ENCODE data around the gene RANBP2.
"Not testable (repeated sequence)": the region's sequence is repeated elsewhere in the genome, so short reads cannot be mapped to it uniquely, and the experiment has no call there.

Gene RANBP2

DNA sequence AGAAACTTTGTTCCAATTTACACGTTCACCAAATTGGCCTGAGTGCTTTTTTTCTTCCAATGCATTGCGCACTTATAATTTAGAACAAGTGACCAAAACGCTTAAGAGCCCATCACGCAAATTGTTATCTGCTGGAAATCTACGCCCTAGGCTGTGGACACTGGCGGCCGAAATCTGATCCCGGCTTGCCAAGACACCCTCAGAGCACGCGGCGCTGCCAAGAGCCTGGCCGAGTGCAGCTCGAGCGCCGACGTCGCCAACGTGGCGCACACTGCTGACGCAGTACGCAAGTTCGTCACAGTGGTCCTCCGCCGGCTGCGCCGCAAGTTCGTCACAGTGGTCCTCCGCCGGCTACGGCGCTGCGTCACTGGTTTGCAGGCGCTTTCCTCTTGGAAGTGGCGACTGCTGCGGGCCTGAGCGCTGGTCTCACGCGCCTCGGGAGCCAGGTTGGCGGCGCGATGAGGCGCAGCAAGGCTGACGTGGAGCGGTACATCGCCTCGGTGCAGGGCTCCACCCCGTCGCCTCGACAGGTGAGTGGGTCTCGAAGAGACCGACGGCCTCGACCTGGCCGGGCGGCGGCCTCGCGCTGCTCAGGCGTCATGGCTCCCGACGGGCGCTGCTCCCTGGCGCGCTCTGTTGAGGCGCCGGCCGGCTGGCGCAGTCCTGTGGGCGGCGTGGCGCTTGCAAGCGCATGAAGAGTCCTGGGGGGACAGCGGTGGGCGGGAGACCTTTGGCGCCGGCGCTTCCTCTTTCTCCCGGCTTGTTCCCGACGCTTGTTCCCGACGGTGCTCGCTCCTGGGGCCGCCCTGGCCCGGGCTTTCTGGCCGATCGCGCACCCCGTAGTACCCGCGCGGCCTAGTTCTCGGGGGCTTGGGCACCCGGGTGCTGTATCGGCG is at the start of gene RANBP2:
TSS of gene RANBP2 (plus strand) at position 334 of the 896 bp plus-strand sequence. CDS start at position 459, 125 bp downstream.
- peak; percentile 85 for DNase-seq (ENCODE audit: low read depth, low spot score)

DNA sequence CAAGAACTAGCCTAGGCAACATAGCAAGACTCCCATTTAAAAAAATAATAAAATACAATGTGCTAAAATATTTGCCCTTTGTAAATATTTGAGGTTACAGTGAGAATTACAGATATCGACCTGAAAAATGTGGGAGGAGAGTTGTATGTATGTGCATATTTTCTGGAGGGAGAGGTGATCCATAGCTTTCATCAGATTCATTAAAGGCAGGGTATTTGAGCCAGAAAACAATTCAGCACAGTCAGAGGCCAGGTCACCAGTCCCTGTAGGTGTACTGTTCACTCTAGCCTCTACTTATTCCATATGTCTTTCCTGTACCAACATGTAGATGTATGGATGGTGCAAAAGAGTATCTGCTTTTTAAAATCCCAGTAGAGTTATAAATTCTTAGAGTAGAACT is 49.0 kb upstream of the RANBP2 start:
- not testable (repeated sequence) for DNase-seq (ENCODE audit: low read depth, low spot score)

DNA sequence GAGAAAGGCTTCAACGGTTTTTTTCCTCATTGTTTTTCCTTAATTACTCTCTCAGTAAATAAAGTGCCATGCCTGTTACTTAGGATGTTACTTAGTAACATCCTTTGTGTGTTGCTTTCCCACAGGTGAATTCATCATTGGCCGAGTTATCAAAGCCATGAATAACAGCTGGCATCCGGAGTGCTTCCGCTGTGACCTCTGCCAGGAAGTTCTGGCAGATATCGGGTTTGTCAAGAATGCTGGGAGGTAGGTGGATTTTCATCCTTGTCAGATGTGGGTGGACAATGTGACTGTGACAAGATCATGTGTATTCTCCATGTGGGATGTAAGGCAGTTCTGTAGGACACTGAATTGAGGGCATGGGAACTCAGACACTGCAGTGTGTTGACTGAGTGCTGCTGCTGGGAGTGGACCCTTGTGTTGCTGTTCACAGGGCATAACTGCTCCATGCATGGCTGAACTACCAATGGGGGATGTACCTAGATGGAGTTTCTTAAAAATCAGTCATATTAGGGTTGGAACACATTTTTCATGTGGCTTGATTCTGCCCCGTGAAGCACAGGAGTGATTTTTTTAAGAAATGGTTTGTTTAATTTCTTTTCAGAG is 47.0 kb upstream of the RANBP2 start:
- not testable (repeated sequence) for DNase-seq (ENCODE audit: low read depth, low spot score)

GRCh38 chr2:108676522-108676921 is 42.8 kb upstream of the RANBP2 start:
- not testable (repeated sequence) for DNase-seq (ENCODE audit: low read depth, low spot score)

DNA sequence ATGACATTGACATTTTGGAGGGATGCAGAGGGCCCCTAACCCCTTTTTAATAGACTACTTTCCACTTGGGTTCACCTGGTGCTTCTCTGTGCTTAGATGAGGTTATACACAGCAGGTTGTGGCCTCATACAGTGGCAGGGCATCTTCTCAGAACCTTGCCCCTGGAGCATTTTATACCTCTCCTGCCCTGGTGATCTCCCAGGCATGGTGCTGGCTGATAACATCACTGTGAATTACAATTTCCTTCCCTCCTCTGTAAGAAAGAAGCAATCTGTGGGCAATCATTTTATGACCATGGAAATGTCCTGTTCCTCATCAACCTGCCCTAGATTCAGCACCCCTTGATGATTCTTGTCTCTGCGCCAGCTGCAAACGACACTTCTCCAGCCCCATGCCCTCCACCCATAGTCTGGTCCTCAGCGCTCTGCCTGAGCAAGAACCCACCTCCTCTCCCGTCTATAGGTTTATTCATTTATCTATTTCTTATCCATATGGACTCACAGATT is 42.0 kb upstream of the RANBP2 start:
- DNase-seq (ENCODE audit: low read depth, low spot score): not testable (repeated sequence)

- DNase-seq (ENCODE audit: low read depth, low spot score): not testable (repeated sequence)
Observed at GRCh38 chr2:108678198-108678651, 41.1 kb upstream of the RANBP2 start.

GRCh38 chr2:108680805-108681204 is 38.5 kb upstream of the RANBP2 start:
- not testable (repeated sequence) for DNase-seq (ENCODE audit: low read depth, low spot score)

- not testable (repeated sequence) for DNase-seq (ENCODE audit: low read depth, low spot score)
Observed at GRCh38 chr2:108688818-108689756, 30.2 kb upstream of the RANBP2 start.

GRCh38 chr2:108690001-108690400 is 29.3 kb upstream of the RANBP2 start:
- not testable (repeated sequence) for DNase-seq (ENCODE audit: low read depth, low spot score)

DNA sequence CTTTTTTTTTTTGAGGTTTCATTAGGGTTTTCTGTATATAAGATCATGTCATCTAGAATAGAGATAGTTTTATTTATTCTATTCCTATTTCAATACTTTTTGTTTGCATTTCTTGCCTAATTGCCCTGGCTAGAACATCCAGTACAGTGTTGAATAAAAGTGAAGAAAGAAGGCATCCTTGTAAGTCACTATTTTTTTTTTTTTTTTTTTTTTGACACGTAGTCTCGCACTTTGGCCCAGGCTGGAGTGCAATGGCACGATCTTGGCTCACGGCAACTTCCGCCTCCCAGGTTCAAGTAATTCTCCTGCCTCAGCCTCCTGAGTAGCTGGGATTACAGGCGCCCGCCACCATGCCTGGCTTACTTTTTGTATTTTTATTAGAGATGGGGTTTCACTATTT is 27.8 kb upstream of the RANBP2 start:
- no peak for DNase-seq (ENCODE audit: low read depth, low spot score)

DNA sequence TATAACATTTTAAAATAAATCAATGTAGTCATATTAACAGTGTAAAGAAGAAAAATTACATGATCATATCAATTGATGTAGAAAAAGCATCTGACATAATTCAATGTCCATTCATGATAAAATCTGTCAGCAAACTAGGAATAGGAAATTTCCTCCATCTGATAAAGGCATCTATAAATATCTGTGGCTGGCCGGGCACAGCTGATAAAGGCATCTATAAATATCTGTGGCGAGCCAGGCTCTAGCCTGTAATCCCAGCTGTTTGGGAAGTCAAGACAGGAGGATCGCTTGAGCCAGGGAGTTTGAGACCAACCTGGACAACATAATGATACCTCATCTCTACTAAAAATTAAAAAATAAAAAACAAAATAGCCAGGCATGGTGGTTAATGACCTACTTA is 18.1 kb upstream of the RANBP2 start:
- DNase-seq (ENCODE audit: low read depth, low spot score): no peak

GRCh38 chr2:108701806-108702205 is 17.5 kb upstream of the RANBP2 start:
- no peak for DNase-seq (ENCODE audit: low read depth, low spot score)

- DNase-seq (ENCODE audit: low read depth, low spot score): no peak
Observed at GRCh38 chr2:108704871-108705270, 14.4 kb upstream of the RANBP2 start.

DNA sequence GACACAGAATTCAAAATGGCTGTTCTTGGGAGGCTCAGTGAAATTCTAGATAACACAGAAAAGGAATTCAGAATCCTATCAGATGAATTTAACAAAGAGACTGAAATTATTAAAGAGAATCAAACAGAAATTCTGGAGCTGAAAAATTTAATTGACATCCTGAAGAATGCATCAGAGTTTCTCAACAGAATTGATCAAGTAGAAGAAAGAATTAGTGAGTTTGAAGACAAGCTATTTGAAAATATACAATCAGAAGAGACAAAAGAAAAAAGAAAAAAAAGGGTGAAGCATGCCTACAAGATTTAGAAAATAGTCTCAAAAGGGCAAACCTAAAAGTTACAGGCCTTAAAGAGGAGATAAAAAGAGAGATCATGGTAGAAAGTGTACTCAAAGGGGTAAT is 12.0 kb upstream of the RANBP2 start:
- DNase-seq (ENCODE audit: low read depth, low spot score): no peak

- not testable (repeated sequence) for DNase-seq (ENCODE audit: low read depth, low spot score)
Observed at GRCh38 chr2:108716971-108717370, 2.3 kb upstream of the RANBP2 start.

- DNase-seq (ENCODE audit: low read depth, low spot score): not testable (repeated sequence)
Observed at GRCh38 chr2:108726048-108726447, 6.8 kb downstream of the RANBP2 start.

DNA sequence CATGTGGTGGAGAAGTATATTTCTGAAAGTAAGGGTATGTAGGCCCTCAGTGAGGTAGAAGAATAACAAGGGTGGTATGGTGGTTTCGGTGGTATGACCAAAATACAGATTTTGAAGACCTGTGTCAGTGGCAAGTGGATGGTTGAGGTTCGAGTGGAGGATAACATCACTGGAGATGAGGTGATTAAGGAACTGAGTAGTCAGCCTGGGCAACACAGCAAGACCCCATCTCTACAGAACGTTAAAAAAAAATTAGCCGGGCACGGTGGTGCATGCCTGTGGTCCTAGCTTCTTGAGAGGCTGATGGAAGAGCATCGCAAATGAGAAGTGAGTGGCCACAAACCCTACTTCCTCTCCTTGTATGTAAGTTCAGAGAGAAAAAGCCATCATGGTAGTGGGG is 15.4 kb downstream of the RANBP2 start:
- not testable (repeated sequence) for DNase-seq (ENCODE audit: low read depth, low spot score)

DNA sequence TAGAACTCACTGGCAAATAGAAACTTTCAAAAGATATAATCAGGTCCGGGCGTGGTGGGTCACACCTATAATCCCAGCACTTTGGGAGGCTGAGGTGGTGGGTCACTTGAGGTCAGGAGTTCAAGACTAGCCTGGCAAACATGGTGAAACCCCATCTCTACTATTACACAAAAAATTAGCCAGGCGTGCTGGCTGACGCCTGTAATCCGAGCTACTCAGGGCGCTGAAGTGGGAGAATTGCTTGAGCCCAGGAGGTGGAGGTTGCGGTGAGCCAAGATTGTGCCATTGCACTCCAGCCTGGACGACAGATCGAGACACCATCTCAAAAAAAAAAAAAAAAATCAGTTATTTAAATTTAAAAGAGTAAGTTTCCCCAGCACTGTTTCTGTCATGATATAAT is 38.7 kb downstream of the RANBP2 start:
- not testable (repeated sequence) for DNase-seq (ENCODE audit: low read depth, low spot score)

DNA sequence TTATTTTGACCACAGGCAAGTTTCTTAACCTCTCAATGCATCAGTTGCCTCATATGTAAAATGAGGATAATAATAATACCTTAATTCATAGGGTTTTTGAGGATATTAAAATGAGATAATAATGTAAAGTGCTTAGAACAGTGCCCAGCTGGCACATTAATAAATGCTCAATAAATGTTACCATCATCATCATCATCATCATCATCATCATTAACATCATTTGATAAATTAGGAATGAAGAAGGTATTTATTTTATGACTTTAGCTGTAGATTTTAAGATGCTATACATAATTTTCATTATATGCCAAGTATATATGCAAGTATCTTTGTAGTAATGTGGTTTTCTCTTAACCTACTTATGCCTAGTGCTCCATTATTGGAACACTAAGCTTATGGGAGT is 43.3 kb downstream of the RANBP2 start:
- not testable (repeated sequence) for DNase-seq (ENCODE audit: low read depth, low spot score)

DNA sequence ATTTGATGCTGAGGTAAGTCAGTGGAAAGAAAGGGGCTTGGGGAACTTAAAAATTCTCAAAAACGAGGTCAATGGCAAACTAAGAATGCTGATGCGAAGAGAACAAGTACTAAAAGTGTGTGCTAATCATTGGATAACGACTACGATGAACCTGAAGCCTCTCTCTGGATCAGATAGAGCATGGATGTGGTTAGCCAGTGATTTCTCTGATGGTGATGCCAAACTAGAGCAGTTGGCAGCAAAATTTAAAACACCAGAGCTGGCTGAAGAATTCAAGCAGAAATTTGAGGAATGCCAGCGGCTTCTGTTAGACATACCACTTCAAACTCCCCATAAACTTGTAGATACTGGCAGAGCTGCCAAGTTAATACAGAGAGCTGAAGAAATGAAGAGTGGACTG is 47.4 kb downstream of the RANBP2 start:
- DNase-seq (ENCODE audit: low read depth, low spot score): not testable (repeated sequence)

GRCh38 chr2:108767859-108768258 is 48.6 kb downstream of the RANBP2 start:
- DNase-seq (ENCODE audit: low read depth, low spot score): not testable (repeated sequence)
